Myocyte (in vitro differentiated cells): ENCODE measurements around the gene AXIN1. TPM values are rescaled to one million over a fixed set of nuclear protein-coding genes. Genes with fewer than 3 reads are reported as not detected.

Experiments used
- DNase-seq: peaks from one replicate; pipeline ENCODE4 v3.0.0-alpha.2; 2012; ENCODE audit warnings: low read depth
- polyA plus RNA-seq: library from polyadenylated mRNA; unstranded; fragments of >200 nt; gene quantifications from one replicate; pipeline ENCODE4 v1.2.1, GENCODE V29; 2012; ENCODE audit warnings: missing spikeins
- total RNA-seq: library from RNA; depleted of rRNA; stranded (reverse); fragments of >200 nt; gene quantifications from 2 replicates; pipeline ENCODE4 v1.2.3, GENCODE V29; 2014

AXIN1 gene
- 18.5 and 26.1 TPM in 2 replicates for total RNA-seq
- 13.8 TPM for polyA plus RNA-seq

- DNase-seq, result peak; percentile 87
These were observed at the start of gene AXIN1 for GRCh38 chr16:352547-353403. Gene AXIN1, minus strand, starts transcription at chr16:352723. Its CDS starts 5,698 bp downstream, at chr16:347025.

- DNase-seq, result peak; percentile 91
These were observed 49.2 kb upstream of the AXIN1 start, which contains the start of gene DECR2 for GRCh38 chr16:401468-402348. Gene DECR2, plus strand, starts transcription at chr16:401885. Its CDS starts 79 bp downstream, at chr16:401964.

- no peak for DNase-seq
These were observed 47.6 kb upstream of the AXIN1 start for GRCh38 chr16:400061-400591.

GRCh38 chr16:399340-400019 lies 47.0 kb upstream of the AXIN1 start:
- DNase-seq, result no peak

GRCh38 chr16:398561-399339 lies 46.2 kb upstream of the AXIN1 start:
- no peak for DNase-seq

- peak; percentile 59 for DNase-seq
These were observed 45.3 kb upstream of the AXIN1 start for GRCh38 chr16:397736-398332.

DNA sequence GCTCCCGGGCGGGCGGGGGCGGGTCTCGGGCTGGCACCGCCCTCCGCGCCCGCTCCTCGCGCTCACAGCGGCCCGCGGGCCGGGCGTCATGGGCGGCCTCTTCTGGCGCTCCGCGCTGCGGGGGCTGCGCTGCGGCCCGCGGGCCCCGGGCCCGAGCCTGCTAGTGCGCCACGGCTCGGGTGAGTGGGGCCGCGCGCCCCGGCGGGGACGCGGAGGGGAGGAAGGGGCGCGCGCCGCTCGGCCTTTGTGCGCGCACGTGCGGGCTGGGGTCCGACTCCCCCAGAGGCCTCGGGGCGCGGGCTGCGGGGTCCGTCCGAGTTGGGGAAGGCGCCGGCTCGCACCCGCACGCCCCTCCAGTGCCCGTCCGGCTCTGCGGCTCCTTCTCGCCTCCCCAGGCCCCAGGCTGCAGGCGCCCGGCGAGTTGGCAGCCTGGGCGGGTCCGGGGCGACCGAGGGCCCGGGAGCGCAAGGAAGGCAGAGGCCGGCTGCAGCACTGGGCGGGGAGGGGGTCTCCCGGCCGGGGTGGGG lies 44.7 kb upstream of the AXIN1 start, which contains the start of gene NME4:
TSS of gene NME4 (plus strand) at position 65 of the 527 bp plus-strand sequence. CDS start at position 89, 24 bp downstream.
- peak; percentile 36 for DNase-seq

- peak; percentile 24 for DNase-seq
These were observed 44.1 kb upstream of the AXIN1 start for GRCh38 chr16:396605-397004.

DNA sequence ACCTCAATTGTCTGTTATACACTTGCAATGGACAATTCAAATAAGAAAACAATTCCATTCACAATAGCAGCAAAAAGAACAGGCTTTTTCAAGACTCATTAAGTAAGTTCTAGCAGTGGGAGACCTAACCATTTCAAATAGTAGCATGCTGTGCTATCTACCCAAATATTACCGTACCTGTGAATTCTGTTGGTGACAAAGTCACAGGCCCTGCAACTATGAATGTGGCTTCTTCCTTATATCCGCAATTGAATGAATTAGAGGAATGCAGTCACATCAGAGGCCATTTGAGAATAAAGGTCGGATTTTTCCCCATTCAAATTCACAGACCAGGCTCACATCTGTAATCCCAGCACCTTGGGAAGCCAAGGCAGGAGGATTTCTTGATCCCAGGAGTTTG lies 43.7 kb upstream of the AXIN1 start:
- DNase-seq, result no peak

GRCh38 chr16:392450-393030 lies 40.0 kb upstream of the AXIN1 start:
- no peak for DNase-seq

GRCh38 chr16:391885-392335 lies 39.4 kb upstream of the AXIN1 start:
- peak; percentile 43 for DNase-seq

- no peak for DNase-seq
These were observed 36.8 kb upstream of the AXIN1 start for GRCh38 chr16:389352-389751.

DNA sequence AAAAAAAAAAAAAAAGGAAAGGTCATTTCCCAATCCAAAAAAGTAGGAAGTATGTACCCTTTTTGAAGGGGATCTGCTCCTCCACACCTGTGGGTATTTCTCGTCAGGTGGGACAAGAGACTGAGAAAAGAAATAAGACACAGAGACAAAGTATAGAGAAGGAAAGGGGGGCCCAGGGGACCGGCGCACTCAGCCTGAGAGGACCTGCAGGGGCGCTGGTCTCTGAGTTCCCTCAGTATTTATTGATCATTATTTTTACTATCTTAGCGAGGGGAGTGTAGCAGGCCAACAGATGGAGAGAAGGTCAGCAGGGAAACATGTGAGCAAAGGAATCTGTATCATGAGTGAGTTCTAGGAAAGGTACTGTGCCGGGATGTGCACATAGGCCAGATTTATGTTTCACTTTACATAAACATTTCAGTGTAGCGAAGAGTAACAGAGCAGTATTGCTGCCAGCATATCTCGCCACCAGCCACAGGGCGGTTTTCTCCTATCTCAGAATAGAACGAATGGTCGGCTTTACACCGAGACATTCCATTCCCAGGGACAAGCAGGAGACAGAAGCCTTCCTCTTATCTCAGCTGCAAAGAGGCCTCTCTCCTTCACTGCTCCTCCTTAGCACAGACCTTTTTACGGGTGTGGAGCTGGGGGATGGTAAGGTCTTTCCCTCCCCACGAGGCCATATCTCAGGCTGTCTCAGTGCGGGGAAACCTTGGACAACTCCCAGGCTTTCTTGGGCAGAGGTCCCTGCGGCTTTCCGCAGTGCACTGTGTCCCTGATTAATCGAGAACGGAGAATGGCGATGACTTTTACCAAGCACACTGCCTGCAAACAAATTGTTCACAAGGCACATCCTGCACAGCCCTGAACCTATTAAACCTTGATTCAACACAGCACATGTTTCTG lies 35.5 kb upstream of the AXIN1 start:
- peak; percentile 21 for DNase-seq

DNA sequence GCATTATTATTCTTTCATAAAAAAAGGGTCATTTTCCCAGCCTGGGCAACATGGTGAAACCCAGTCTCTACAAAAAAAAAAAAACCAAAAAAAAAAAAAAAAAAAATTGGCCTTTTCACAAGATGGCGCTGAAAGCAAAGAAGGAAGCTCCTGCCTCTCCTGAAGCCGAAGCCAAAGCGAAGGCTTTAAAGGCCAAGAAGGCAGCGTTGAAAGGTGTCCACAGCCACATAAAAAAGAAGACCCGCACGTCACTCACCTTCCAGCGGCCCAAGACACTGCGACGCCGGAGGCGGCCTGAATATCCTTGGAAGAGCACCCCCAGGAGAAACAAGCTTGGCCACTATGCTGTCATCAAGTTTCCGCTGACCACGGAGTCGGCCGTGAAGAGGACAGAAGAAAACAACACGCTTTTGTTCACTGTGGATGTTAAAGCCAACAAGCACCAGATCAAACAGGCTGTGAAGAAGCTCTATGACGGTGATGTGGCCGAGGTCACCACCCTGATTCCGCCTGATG lies 34.2 kb upstream of the AXIN1 start:
- no peak for DNase-seq

- DNase-seq, result no peak
These were observed 31.0 kb upstream of the AXIN1 start for GRCh38 chr16:383326-384051.

GRCh38 chr16:381789-382717 lies 29.5 kb upstream of the AXIN1 start, which contains the start of gene PGAP6:
Gene PGAP6, minus strand, starts transcription at chr16:381978. Its CDS starts 157 bp downstream, at chr16:381821.
- DNase-seq, result peak; percentile 69
